ENCODE results near the gene LDB2. TPM values are rescaled to one million over a fixed set of nuclear protein-coding genes. Genes with fewer than 3 reads are reported as not detected.

The LDB2 gene
- total RNA-seq, 4 donors from 2014 or later = 7.0 to 26.4 (median 18.1) TPM

- ATAC-seq = no peak
- no peak for DNase-seq
- in situ Hi-C loops (cut with MboI; ENCODE audit: low sequenced_read_pairs in 4 of 4) (no loop called here), intact Hi-C loops (cut with DNase I; ENCODE audit: low total_unique reads) (no loop called here)
- no peaks in the 10 kb centered on the region for H3K9me3 ChIP-seq
- no peak overlapping the region for H3K4me3 ChIP-seq
- TF ChIP-seq POLR2A (IDR thresholded peaks at IDR 0.05) = no peak
- H3K27me3 ChIP-seq = no peaks in the 10 kb centered on the region
- H3K27ac ChIP-seq = no peak overlapping the region
- H3K4me1 ChIP-seq = no peaks in the 10 kb centered on the region
- H3K36me3 ChIP-seq = no peaks in the 10 kb centered on the region
These were observed 169.6 kb downstream of the LDB2 start for GRCh38 chr4:16728849-16729248.

GRCh38 chr4:16728111-16728510 is 170.3 kb downstream of the LDB2 start:
- H3K4me3 ChIP-seq = no peak overlapping the region
- no peak overlapping the region for H3K27ac ChIP-seq
- in situ Hi-C loops (cut with MboI; ENCODE audit: low sequenced_read_pairs in 4 of 4) (no loop called here), intact Hi-C loops (cut with DNase I; ENCODE audit: low total_unique reads) (no loop called here)
- TF ChIP-seq POLR2A (IDR thresholded peaks at IDR 0.05) (no peak), CTCF (IDR thresholded peaks at IDR 0.05 in 4 of 5, conservative IDR thresholded peaks at IDR 0.05 in 1 of 5) (no peak)
- DNase-seq = no peak
- H3K4me1 ChIP-seq = no peaks in the 10 kb centered on the region
- H3K9me3 ChIP-seq = no peaks in the 10 kb centered on the region
- no peaks in the 10 kb centered on the region for H3K27me3 ChIP-seq
- no peak for ATAC-seq
- no peaks in the 10 kb centered on the region for H3K36me3 ChIP-seq

- H3K36me3 ChIP-seq = no peaks in the 10 kb centered on the region
- no peak overlapping the region for H3K27ac ChIP-seq
- TF ChIP-seq POLR2A (IDR thresholded peaks at IDR 0.05) (no peak), CTCF (IDR thresholded peaks at IDR 0.05 in 4 of 5, conservative IDR thresholded peaks at IDR 0.05 in 1 of 5) (no peak)
- H3K27me3 ChIP-seq = no peaks in the 10 kb centered on the region
- ATAC-seq (no peak), DNase-seq (no peak)
- H3K9me3 ChIP-seq = no peaks in the 10 kb centered on the region
- intact Hi-C loops (cut with DNase I; ENCODE audit: low total_unique reads) (no loop called here), in situ Hi-C loops (cut with MboI; ENCODE audit: low sequenced_read_pairs in 4 of 4) (no loop called here)
- H3K4me1 ChIP-seq = no peaks in the 10 kb centered on the region
- no peak overlapping the region for H3K4me3 ChIP-seq
These were observed 171.2 kb downstream of the LDB2 start for GRCh38 chr4:16727218-16727617.

- H3K4me3 ChIP-seq = no peak overlapping the region
- no peaks in the 10 kb centered on the region for H3K36me3 ChIP-seq
- TF ChIP-seq POLR2A (IDR thresholded peaks at IDR 0.05) (no peak), CTCF (IDR thresholded peaks at IDR 0.05 in 4 of 5, conservative IDR thresholded peaks at IDR 0.05 in 1 of 5) (no peak)
- no peaks in the 10 kb centered on the region for H3K27me3 ChIP-seq
- H3K27ac ChIP-seq = no peak overlapping the region
- ATAC-seq = no peak
- intact Hi-C loops (cut with DNase I; ENCODE audit: low total_unique reads) = no loop called here
- H3K4me1 ChIP-seq = no peaks in the 10 kb centered on the region
- in situ Hi-C loops (cut with MboI; ENCODE audit: low sequenced_read_pairs in 4 of 4) = no loop called here
- DNase-seq = no peak
- no peaks in the 10 kb centered on the region for H3K9me3 ChIP-seq
These were observed 171.9 kb downstream of the LDB2 start for GRCh38 chr4:16726368-16727050.

GRCh38 chr4:16725252-16725651 is 173.2 kb downstream of the LDB2 start:
- DNase-seq = no peak
- in situ Hi-C loops (cut with MboI; ENCODE audit: low sequenced_read_pairs in 4 of 4) = no loop called here
- intact Hi-C loops (cut with DNase I; ENCODE audit: low total_unique reads) = no loop called here

More at GRCh38 chr4:16725252-16725651, 173.2 kb downstream of the LDB2 start:
- no peak overlapping the region for H3K27ac ChIP-seq
- no peaks in the 10 kb centered on the region for H3K4me1 ChIP-seq
- H3K27me3 ChIP-seq = no peaks in the 10 kb centered on the region
- H3K4me3 ChIP-seq = no peak overlapping the region
- no peaks in the 10 kb centered on the region for H3K9me3 ChIP-seq
- H3K36me3 ChIP-seq = no peaks in the 10 kb centered on the region
- TF ChIP-seq CTCF (IDR thresholded peaks at IDR 0.05 in 4 of 5, conservative IDR thresholded peaks at IDR 0.05 in 1 of 5) = no peak
- TF ChIP-seq POLR2A (IDR thresholded peaks at IDR 0.05) = no peak
- no peak for ATAC-seq
